ENCODE data around the gene SLC25A22. TPM values are rescaled to one million over a fixed set of nuclear protein-coding genes. Genes with fewer than 3 reads are reported as not detected.

Gene SLC25A22
- total and polyA plus RNA-seq, 9 of the 15 experiments (the other 6 are each of a cell fraction or from before 2014, with no cell fraction given): 0.41 to 55.4 (median 11.4) TPM

- peak; percentile 77 for TF ChIP-seq NKRF (IDR thresholded peaks at IDR 0.05; ENCODE audit: borderline replicate concordance)
- TF ChIP-seq RAD21 (CRISPR knock-in tag; conservative IDR thresholded peaks at IDR 0.05 in 1 of 2, IDR thresholded peaks at IDR 0.05 in 1 of 2): no peak
- TF ChIP-seq ETS1 (conservative IDR thresholded peaks at IDR 0.05; ENCODE audit: control insufficient read depth, low read depth, low read length): 0 out of 2 replicates have a peak, but pooled peaks have one; percentile 18
- TF ChIP-seq ZNF445 (CRISPR knock-in tag; IDR thresholded peaks at IDR 0.05; ENCODE audit: low read depth): no peak
- peak; percentile 56; the same call in 1 of the 2 replicates for TF ChIP-seq ZNF175 (CRISPR knock-in tag; IDR thresholded peaks at IDR 0.05; ENCODE audit: low read depth)
- TF ChIP-seq ZNF551 (CRISPR knock-in tag; IDR thresholded peaks at IDR 0.05): no peak
- no peak; the same call in 1 of the 2 replicates for TF ChIP-seq VEZF1 (CRISPR knock-in tag; IDR thresholded peaks at IDR 0.05)
- no peak for TF ChIP-seq TBL1XR1 (IDR thresholded peaks at IDR 0.05; ENCODE audit: low read length in 2 of 2)
- TF ChIP-seq NCOA4 (IDR thresholded peaks at IDR 0.05; ENCODE audit: partially characterized antibody): no peak
- TF ChIP-seq CBFA2T2 (conservative IDR thresholded peaks at IDR 0.05): no peak
- TF ChIP-seq ZNF639 (CRISPR knock-in tag; conservative IDR thresholded peaks at IDR 0.05 in 1 of 2, IDR thresholded peaks at IDR 0.05 in 1 of 2): peak in 1 of 2 experiments; percentile 10; a peak in 1 of 4 replicates
- TF ChIP-seq CBX8 (IDR thresholded peaks at IDR 0.05; ENCODE audit: borderline replicate concordance, extremely low read depth, low read depth, low read length, poor library complexity, severe bottlenecking): no peak
- no peak for TF ChIP-seq ZKSCAN1 (IDR thresholded peaks at IDR 0.05; ENCODE audit: low read depth, low read length)
- TF ChIP-seq ZNF224 (CRISPR knock-in tag; IDR thresholded peaks at IDR 0.05): no peak
- peak; percentile 26; the same call in 1 of the 2 replicates for TF ChIP-seq ETV5 (CRISPR knock-in tag; IDR thresholded peaks at IDR 0.05; ENCODE audit: low read depth)
- TF ChIP-seq ZBTB17 (CRISPR knock-in tag; IDR thresholded peaks at IDR 0.05): 0 out of 2 replicates have a peak, but pooled peaks have one; percentile 6
- no peak for TF ChIP-seq DPF2 (IDR thresholded peaks at IDR 0.05)
- no peak for TF ChIP-seq TFAM (CRISPR knock-in tag; conservative IDR thresholded peaks at IDR 0.05)
- no peak for TF ChIP-seq HMGXB4 (CRISPR knock-in tag; IDR thresholded peaks at IDR 0.05)
- TF ChIP-seq TSC22D4 (tag; IDR thresholded peaks at IDR 0.05): no peak
These were observed 50.1 kb downstream of the SLC25A22 start (continued) for GRCh38 chr11:748007-748359.

Data from K562 (cell line).